DMS79 treated with DMSO at 0.1 percent for 48 hours (cell line): ENCODE results near the gene RPS19.
"Not testable (repeated sequence)": the region's sequence is repeated elsewhere in the genome, so short reads cannot be mapped to it uniquely, and the experiment has no call there.

Experiments
- DNase-seq: peaks from one replicate; lab custom pipeline; 2025; lab: John Stamatoyannopoulos, UW

The RPS19 gene

DNA sequence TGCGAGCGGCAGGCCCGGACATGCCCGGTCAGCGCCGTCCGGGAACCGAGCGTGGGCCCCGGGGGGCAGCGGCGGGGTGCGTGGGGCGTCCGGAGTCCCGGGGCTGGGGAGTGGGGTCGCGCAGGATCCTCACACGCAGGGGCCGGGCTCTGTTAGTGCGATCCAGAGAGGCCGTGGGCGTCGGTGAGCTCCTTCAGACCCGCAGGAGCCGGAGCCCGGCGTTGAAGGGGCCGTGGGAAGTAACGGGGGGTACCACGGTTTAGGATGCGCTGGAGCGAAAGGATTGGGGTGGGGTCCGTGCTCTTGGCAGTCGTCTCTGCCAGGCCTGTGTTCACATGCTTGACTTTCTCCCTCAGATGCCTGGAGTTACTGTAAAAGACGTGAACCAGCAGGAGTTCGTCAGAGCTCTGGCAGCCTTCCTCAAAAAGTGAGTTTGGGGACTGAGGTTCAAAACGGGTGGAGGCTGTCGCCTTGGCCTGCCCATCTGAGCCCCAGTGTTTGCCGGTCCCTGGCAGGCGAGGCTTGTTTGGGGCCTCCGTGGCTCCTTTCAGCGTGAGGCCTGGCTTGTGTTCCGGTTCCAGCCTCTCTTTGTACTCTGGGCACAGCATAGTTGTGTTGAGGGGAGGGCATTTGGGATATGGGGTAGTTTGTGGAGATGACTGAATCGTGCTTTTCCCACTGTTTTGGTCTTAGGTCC, 512 bp downstream of the RPS19 start:
- no peak for DNase-seq

DNA sequence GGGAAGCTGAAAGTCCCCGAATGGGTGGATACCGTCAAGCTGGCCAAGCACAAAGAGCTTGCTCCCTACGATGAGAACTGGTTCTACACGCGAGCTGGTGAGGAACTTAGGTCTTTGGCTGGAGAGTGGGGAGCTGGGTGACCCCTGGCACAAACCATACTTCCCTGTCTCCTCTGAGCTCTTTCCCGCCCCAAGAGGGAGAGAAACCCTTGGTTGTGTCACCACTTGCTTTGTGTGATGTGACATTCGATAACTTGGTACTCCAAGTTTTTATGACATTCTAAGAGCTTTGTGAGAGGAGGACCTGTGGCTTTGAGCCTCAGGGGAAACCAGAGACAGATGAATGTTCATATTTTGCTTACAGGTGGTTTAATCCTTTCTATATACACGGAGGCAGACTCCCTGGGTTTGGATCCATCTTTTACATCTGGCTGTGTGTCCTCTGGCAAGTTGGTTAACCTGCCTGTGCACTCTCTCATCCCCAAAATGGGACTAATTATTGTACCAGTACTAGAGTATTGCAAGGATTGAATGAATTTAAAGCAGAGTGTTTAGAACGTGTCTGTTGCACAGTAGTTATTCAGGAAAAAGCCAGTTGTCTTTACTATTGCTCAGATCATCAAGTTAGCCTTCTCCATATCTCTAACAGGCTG, 1.2 kb downstream of the RPS19 start:
- peak; percentile 19 for DNase-seq

DNA sequence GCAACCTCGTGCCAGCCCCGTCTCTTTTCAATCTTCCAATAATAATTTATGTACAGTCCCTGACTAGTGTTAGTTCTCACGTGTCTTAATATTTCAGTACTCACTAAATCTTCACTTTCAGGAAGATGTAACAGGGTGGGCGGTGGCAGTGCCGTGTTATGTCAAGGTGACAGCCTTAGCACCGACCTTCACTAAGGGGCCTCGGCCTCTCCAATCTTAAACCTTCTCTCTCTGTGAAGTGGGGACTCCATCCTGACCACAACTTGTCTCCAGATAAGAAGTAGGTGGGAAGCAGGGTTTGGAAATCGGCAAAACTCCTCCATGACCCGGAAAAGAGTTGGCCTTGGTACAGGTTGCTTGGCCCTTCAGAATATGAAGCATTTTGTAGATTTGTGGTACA, 1.8 kb downstream of the RPS19 start:
- no peak for DNase-seq

DNA sequence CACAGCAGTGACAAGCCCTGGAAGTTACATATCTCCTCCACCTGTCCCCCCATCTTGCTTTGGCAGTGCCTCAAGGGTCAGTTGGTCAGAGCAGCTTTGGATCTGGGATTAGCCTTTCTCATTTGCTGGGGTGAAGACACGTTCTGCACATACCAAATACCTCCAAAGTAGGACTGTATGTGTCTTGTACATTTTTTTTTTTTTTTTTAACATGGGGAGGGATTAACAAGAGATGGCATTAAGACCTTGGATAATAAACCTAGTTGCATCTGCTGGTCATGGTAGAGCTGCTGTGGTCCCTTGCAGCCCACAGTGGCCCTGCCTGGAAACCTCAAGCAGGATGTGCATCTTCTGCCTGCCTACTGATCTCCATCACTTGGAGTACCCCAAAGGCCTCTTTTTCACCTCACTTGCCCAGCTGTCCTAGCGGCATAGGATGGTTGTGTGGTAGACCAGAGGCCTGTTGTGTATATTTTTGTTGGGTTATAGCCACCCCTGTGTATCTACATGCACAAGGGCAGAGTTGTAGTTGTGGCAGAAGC, 2.5 kb downstream of the RPS19 start:
- no peak for DNase-seq

DNA sequence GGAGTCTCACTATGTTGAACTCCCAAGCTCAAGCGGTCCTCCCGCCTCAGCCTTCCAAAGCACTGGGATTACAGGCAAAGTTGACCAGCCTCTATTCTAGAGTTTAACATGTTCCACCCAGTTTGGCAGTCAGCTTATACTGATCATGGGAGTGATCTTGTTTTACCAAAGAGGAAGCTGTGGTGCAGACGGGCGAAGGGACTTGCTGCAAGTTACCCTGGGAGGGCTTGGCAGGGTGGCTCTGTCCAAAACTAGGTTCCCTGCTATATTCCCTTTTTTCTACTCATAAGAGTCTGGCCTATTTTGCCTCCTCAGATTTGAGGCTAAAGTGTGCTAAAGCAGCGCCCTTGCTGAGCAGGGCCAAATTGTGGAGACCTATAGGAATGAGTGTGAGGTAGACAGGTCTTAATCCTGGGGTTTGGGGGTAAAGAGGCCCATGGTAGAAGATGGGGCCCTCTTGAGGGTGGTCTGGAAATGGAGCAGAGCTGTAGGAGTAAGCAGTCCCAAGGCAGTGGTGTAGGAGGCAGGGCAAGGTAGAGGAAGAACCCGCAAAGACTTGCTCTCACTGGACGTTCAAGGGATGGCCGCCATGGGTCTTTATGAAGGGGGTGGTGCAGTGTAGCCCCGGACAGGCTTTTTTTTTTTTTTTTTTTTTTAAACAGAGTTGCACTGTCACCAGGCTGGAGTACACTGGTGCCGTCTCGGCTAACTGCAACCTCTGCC, 3.3 kb downstream of the RPS19 start:
- no peak for DNase-seq

- no peak for DNase-seq
These were observed 4.3 kb downstream of the RPS19 start for GRCh38 chr19:41864374-41864773.

DNA sequence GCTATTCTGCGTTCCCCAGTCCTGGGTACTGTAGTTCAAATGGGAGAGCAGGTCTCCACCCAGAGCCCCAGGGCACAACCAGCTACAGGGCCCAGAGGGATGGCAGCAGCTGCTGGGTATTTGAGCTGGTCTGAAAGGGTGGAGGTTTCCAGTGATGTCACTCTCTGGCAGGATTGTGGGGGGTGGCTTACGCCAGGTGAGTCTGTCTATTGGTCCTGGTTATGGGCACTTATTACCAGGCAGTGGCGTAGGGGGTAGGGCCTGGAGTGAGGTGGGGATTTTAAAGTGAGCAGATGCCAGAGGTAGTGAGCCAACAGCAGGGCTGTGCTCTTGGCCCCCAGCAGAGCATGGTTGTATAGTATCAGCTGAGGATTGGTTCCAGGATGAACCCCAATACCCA, 6.2 kb downstream of the RPS19 start:
- DNase-seq: no peak

DNA sequence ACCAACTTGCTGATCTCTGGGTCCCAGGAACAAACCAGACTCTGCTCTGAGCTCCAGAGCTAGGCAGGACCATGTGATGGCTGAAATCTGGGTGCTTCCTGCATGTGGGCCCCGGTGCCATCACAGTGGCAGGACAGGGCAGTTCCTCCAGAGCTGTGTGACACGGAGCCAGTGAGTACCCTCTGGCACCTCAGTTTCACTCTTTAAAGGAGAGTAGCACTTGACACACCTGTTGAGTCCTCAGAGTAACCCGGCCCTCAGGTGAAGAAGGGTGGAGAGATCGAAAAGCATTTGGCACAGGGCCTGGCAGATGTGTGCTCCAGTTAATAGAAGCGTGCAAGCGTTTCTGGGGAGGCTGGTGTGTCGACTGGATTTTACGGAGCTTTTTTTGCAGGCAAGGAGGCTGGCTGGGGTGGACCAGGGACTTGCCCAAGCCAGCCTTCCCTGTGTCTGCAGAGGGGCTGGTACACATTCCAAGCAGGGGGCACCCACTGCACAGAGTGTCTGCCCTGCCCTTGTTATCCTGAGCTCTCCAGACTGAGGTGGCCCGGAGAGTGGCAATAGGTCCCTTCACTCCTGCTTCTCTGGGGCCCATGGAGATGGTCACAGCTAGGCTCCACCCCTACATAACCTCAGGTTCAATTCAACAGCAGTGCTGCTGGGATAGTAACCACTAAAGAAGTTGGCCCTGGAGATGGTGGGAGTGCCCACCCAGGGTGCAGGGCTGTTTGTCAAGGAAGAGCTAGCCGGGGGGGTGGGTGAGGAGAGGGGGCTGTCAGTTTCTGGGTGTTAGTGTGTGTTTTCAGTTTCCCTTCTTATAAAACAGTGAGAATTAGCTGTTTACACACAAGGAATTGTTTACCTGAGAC, 8.3 kb downstream of the RPS19 start:
- peak; percentile 98 for DNase-seq

DNA sequence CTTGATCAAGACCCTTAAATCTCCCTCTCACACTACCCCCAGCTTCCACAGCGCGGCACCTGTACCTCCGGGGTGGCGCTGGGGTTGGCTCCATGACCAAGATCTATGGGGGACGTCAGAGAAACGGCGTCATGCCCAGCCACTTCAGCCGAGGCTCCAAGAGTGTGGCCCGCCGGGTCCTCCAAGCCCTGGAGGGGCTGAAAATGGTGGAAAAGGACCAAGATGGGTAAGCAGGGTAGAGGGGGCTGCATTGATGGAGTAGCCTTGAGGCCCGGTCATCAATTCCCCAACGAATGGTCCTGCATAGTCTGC, 8.9 kb downstream of the RPS19 start:
- no peak for DNase-seq

GRCh38 chr19:41869374-41869955, 9.4 kb downstream of the RPS19 start:
- DNase-seq: peak; percentile 75

- DNase-seq: peak; percentile 14
These were observed 10.4 kb downstream of the RPS19 start for GRCh38 chr19:41870401-41870873.

DNA sequence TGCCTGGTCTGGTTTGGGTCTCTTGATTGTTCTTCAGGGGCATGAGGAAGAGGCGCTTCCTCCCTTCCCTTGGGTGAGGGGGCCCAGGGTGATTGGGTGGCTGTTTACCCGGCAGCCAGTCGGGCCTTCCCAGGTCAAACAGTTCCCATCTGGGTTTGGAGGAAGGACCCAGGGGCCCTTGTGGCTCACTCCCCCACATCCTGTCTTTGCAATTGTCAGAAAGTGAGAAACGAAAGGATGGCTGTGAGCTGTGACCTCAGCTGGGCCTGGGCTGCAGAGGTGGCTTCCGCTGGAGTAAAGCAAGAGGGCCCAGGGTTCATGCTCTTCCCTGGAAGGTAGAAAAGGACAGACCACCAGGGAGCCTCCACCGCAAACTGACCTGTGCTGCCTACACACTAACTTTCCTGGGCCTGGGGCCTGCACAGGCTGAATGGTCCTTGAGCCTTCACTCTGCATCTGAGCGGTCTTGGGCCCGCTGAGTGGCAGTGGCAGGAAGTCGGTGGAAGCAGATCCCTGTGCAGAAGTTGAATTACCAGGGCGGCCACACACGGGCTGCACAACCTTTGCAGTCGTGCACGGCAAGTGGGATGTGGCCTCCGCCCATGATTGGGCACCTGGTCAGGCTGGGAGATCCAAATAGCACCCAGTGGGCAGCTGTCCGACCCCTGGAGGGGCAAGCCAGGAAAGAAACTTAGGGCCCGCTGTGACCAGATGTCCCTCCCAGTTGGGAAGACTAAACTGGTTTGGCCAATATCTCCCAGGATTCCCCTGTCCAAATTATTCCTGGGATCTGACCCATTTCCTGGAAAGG, 11.7 kb downstream of the RPS19 start:
- DNase-seq: no peak

- no peak for DNase-seq
These were observed 12.3 kb downstream of the RPS19 start for GRCh38 chr19:41872384-41872774.

DNA sequence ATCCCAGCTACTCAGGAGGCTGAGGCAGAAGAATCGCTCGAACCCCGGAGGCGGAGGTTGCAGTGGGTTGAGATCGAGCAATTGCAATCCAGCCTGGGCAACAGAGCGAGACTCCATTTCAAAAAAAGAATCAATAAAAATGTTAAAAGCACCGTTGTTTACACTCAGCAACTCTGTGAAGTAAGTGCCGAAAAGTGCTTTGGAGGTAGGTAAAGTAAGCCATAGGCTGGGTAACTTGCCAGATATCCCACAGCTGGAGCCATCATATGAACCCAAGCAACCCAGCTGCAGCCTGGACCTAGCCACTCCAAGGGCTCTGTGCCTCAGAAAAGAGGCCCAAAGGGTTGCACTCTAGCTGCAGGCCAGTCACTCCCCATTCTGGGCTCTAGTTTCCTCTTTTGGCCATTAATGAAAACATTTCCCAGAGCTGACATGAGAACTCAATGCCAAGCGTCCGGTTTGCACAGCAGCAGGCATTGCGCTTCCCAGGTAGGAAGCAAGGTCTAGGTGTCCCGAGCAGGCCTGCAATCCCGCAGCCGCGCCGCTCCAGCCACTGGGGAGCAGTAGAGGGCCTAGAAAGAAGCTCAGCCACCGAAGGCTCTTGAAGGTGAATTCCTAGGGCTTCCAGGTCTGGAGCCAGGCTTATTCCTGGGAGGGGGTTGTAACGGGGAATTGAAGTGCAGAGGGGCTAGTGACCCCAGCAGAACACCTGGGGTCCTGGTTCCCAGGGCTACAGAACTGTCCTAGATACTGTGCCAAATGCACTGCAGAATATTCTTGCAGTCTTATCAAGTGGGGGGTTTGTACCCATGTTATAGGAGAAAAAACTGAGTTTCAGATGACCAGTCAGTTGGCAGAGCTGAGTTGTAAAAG, 13.0 kb downstream of the RPS19 start:
- peak; percentile 26 for DNase-seq

DNA sequence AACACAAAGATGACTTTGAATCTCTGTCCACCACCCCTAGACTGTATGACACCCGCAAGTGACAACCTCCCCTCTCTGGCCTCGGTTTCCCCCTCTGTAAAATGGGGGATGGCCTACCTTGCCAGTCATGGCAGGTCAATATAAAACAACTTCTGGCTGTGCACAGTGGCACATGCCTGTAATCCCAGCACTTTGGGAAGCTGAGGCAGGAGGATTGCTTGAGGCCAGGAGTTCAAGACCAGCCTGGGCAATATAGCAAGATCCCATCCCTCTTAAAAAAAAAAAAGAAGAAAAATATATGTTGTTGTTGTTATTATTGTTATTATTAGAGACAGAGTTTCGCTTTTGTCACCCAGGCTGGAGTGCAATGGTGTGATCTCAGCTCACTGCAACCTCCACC, 15.9 kb downstream of the RPS19 start:
- DNase-seq: not testable (repeated sequence)

GRCh38 chr19:41876847-41877832, 17.1 kb downstream of the RPS19 start, which contains the start of gene CD79A:
CD79A (plus strand) TSS chr19:41877279; CDS start chr19:41877305, 26 bp downstream.
- DNase-seq: no peak

GRCh38 chr19:41877916-41878905, 18.2 kb downstream of the RPS19 start:
- no peak for DNase-seq
